ENCODE results near the gene ATP5F1E. TPM values are rescaled to one million over a fixed set of nuclear protein-coding genes. Genes with fewer than 3 reads are reported as not detected.
A peak's percentile ranks its signal among the peaks of the same experiment; 100 is the strongest.

The ATP5F1E gene
- total RNA-seq, 4 donors from 2014 or later, result 15.1 to 35.2 (median 27.7) TPM

DNA sequence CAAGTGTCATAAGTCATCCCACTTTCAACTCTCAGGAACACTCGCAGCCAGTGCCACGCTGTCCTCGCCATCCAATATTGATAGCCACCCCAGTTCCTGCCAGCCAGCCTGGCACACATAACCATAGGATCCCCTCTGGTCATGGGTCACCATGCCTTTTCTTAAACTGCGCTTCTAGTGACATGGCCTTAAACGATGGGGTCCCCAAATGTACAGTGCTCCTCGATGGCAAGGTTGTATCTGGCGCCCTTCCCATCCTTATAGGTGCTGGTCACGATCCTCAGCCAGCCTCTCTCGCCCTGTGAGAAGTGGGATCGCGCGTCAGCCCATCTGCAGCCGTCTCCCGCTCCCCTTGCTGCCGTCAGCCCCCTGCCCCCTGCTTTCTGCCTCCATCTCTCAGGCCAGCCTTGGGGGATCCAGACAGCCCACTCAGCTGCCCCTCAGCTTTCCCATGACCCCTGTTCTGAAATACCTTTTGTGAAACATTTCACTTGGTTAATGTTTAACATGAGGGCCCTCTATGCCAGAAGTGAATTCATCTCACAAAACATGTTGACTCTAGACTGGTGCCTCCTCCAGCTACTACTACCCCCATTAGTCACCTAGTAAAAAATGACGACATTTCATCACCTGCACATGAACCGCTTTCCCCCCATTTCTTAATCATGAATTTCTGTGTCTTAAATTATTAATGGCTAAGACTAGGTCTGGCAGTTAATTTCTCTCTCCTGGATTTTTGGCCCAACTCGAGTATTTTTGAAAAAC lies 36.5 kb downstream of the ATP5F1E start:
- TF ChIP-seq EP300 (IDR thresholded peaks at IDR 0.05) (no peak), POLR2A (IDR thresholded peaks at IDR 0.05) (no peak)
- TF ChIP-seq, protein P1, sequence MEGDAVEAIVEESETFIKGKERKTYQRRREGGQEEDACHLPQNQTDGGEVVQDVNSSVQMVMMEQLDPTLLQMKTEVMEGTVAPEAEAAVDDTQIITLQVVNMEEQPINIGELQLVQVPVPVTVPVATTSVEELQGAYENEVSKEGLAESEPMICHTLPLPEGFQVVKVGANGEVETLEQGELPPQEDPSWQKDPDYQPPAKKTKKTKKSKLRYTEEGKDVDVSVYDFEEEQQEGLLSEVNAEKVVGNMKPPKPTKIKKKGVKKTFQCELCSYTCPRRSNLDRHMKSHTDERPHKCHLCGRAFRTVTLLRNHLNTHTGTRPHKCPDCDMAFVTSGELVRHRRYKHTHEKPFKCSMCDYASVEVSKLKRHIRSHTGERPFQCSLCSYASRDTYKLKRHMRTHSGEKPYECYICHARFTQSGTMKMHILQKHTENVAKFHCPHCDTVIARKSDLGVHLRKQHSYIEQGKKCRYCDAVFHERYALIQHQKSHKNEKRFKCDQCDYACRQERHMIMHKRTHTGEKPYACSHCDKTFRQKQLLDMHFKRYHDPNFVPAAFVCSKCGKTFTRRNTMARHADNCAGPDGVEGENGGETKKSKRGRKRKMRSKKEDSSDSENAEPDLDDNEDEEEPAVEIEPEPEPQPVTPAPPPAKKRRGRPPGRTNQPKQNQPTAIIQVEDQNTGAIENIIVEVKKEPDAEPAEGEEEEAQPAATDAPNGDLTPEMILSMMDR (IDR thresholded peaks at IDR 0.05), result no peak
- Histone ChIP-seq H3K36me3 (peaks cover 2 to 100% (median 33%) of the 10 kb centered on the region in 3 donors), H3K4me3 (no peak overlapping the region), H3K27me3 (no peaks in the 10 kb centered on the region), H3K9me3 (no peaks in the 10 kb centered on the region), H3K27ac (no peak overlapping the region), H3K4me1 (no peaks in the 10 kb centered on the region)
- 86 to 89% methylated on average over 18 of the region's 18 CpGs for WGBS, 2 donors
- DNase-seq (ENCODE audit: low spot score in 2 of 2), result no peak

DNA sequence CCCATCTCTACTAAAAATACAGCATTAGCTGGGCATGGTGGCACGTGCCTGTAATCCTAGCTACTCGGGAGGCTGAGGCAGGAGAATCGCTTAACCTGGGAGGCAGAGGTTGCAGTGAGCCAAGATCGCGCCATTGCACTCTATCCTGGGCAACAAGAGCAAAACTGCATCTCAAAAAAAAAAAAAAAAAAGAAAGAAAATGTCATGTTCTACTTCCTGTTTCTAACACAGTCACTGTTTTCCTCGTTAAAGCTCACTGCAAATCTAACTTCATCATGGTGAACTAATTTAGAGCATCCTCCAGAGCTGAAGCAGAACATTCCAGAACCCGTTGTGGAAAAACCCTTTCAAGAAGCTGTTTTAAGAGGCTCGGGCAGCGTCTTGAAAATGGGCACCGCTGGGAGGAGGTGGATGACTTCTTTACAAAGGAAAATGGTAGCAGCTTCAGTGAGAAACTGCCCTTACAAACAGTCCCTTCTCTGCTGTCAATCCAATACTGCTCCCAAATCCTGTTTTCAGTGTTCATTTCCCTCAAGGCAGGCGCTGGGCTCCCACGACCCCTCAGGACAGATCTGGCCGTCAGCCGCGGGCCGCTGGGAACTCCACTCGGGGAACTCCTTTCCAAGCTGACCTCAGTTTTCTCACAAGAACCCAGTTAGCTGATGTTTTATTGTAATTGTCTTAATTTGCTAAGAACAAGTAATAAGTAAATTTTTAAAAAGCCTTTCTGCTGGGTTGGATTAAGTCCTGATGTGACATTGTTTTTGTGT lies 37.6 kb downstream of the ATP5F1E start:
- H3K27ac ChIP-seq, result no peak overlapping the region
- H3K27me3 ChIP-seq, result no peaks in the 10 kb centered on the region
- WGBS, 2 donors, result 75 to 77% methylated on average over 17 of the region's 17 CpGs
- no peak for TF ChIP-seq POLR2A (IDR thresholded peaks at IDR 0.05)
- TF ChIP-seq, protein P1 (IDR thresholded peaks at IDR 0.05), result no peak
- no peak for TF ChIP-seq EP300 (IDR thresholded peaks at IDR 0.05)
- H3K36me3 ChIP-seq, result peaks cover 2 to 100% (median 41%) of the 10 kb centered on the region in 3 donors
- no peak overlapping the region for H3K4me3 ChIP-seq
- no peaks in the 10 kb centered on the region for H3K4me1 ChIP-seq
- H3K9me3 ChIP-seq, result no peaks in the 10 kb centered on the region
- DNase-seq (ENCODE audit: low spot score in 2 of 2), result peak in 1 of 2 donors; percentile 1

DNA sequence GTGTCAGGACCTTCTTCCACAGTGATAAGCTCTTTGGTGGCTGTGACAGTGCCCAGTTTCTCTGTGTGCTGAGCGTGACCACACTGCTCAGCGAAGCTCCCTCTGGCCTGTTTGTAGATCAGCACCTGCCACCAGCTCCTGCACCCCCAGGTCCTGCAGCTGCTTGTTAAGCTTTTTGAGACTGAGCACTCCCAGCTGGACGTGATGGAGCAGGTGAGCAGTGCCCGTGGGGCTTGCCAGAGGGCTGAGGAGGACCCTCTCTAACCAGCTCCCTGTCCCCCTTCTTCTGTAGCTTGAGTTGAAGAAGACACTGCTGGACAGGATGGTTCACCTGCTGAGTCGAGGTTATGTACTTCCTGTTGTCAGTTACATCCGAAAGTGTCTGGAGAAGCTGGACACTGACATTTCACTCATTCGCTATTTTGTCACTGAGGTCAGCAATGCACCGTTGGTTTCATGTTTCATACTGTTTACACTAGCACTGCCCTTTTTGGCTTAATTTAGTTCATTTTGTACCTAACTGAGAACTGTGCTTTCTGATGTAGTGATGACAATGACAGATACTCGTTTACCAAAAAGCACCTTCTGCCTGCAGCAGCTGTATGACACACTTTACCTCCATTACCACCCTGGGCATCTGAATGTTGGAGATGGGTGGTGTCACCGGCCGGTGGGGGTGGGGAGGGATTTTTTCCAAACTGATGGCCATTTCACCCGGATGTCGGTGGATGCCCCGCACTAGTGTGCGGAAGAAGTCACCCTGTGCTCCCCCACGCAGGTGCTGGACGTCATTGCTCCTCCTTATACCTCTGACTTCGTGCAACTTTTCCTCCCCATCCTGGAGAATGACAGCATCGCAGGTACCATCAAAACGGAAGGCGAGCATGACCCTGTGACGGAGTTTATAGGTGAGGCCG lies 38.5 kb downstream of the ATP5F1E start:
- Histone ChIP-seq H3K9me3 (no peaks in the 10 kb centered on the region), H3K27me3 (no peaks in the 10 kb centered on the region), H3K4me3 (no peak overlapping the region), H3K27ac (no peak overlapping the region), H3K36me3 (peaks cover 2 to 100% (median 51%) of the 10 kb centered on the region in 3 donors), H3K4me1 (no peaks in the 10 kb centered on the region)
- peak in 1 of 2 donors; percentile 11 for DNase-seq (ENCODE audit: low spot score in 2 of 2)
- 85 to 90% methylated on average over 23 of the region's 23 CpGs for WGBS, 2 donors
- TF ChIP-seq EP300 (IDR thresholded peaks at IDR 0.05), result no peak
- TF ChIP-seq, protein P1 (IDR thresholded peaks at IDR 0.05), result no peak
- no peak for TF ChIP-seq POLR2A (IDR thresholded peaks at IDR 0.05)

DNA sequence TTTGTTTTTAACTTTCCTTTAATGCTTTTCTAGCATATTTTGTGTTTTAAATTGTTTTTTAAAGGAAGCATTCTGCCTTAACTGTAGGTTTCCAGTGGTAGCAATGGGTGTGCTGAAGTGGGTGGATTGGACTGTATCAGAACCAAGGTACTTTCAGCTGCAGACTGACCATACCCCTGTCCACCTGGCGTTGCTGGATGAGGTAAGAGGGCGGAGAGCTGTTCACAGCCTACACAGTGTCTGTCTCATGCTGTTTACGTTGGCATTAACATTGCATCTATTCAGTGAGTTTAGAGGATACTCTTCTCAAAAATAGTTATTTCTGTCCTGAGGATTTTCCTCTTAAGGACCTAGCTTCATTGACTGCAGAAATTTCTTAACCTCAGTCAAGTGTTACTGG lies 39.2 kb downstream of the ATP5F1E start:
- Histone ChIP-seq H3K27me3 (no peaks in the 10 kb centered on the region), H3K36me3 (peaks cover 2 to 100% (median 58%) of the 10 kb centered on the region in 3 donors), H3K4me1 (no peaks in the 10 kb centered on the region), H3K9me3 (no peaks in the 10 kb centered on the region), H3K4me3 (no peak overlapping the region), H3K27ac (no peak overlapping the region)
- TF ChIP-seq EP300 (IDR thresholded peaks at IDR 0.05) (no peak), POLR2A (IDR thresholded peaks at IDR 0.05) (no peak)
- TF ChIP-seq, protein P1 (IDR thresholded peaks at IDR 0.05), result no peak
- DNase-seq (ENCODE audit: low spot score in 2 of 2), result no peak
- 78 to 83% methylated on average over 3 of the region's 3 CpGs for WGBS, 2 donors
